Prostate gland (tissue), 2 donors: ENCODE measurements around the gene RPL9.

Source experiments
- CTCF ChIP-seq, 4 experiments: fragments of 200-600 bp in 2 of 4; fragments of 450-650 bp in 2 of 4; sonication (generic) in 2 of 4; IDR thresholded peaks; 1 replicate in 3 of 4; 2 replicates in 1 of 4; pipeline ENCODE4 v1.5.1; 2016 to 2019; ENCODE audit warnings: antibody characterized with exemption in 4 of 4, mild to moderate bottlenecking in 2 of 4, moderate library complexity in 2 of 4
- POLR2A ChIP-seq: fragments of 450-650 bp; IDR thresholded peaks from one replicate; pipeline ENCODE4 v1.6.1; 2016; ENCODE audit warnings: antibody characterized with exemption, mild to moderate bottlenecking
- POLR2AphosphoS5 ChIP-seq: sonication (generic); formaldehyde crosslinking; IDR thresholded peaks from one replicate; pipeline ENCODE4 v1.6.1; 2017; ENCODE audit warnings: antibody characterized with exemption

GRCh38 chr4:39452153-39452859, 6.4 kb downstream of the RPL9 start:
- TF ChIP-seq CTCF (IDR thresholded peaks at IDR 0.05): no peak
- TF ChIP-seq POLR2A: no peak
- TF ChIP-seq POLR2AphosphoS5: no peak
